Measurements from ENCODE around the gene HCCS.

Gene HCCS

GRCh38 chrX:11124112-11124511 is 13.0 kb downstream of the HCCS start:
- DNase-seq, result no peak

GRCh38 chrX:11125060-11125459 is 13.9 kb downstream of the HCCS start:
- DNase-seq, result no peak

- no peak for DNase-seq
Observed at GRCh38 chrX:11129534-11130105, 18.5 kb downstream of the HCCS start.

GRCh38 chrX:11130136-11130535 is 19.0 kb downstream of the HCCS start:
- no peak for DNase-seq

GRCh38 chrX:11131146-11131545 is 20.0 kb downstream of the HCCS start:
- no peak for DNase-seq

- DNase-seq, result no peak
Observed at GRCh38 chrX:11135564-11136185, 24.5 kb downstream of the HCCS start.

- peak; percentile 14 for DNase-seq
Observed at GRCh38 chrX:11137543-11138139, 26.5 kb downstream of the HCCS start.

GRCh38 chrX:11138498-11139390 is 27.6 kb downstream of the HCCS start:
- DNase-seq, result no peak

- peak; percentile 88 for DNase-seq
Observed at GRCh38 chrX:11143931-11144678, 33.0 kb downstream of the HCCS start.

GRCh38 chrX:11146411-11146810 is 35.3 kb downstream of the HCCS start:
- no peak for DNase-seq

- DNase-seq, result no peak
Observed at GRCh38 chrX:11148401-11148800, 37.3 kb downstream of the HCCS start.

- peak; percentile 50 for DNase-seq
Observed at GRCh38 chrX:11151799-11152559, 40.8 kb downstream of the HCCS start.

GRCh38 chrX:11159149-11159548 is 48.0 kb downstream of the HCCS start:
- DNase-seq, result no peak

GRCh38 chrX:11164433-11164832 is 53.3 kb downstream of the HCCS start:
- no peak for DNase-seq

GRCh38 chrX:11171956-11172355 is 60.8 kb downstream of the HCCS start:
- no peak for DNase-seq

GRCh38 chrX:11172415-11172814 is 61.3 kb downstream of the HCCS start:
- DNase-seq, result no peak

All from NCI-H2227 treated with DMSO at 0.1 percent for 48 hours (cell line).